Neural cell (in vitro differentiated cells): ENCODE measurements around the gene ARSA.

Experiments
- CTCF ChIP-seq: fragments of 450-650 bp; IDR thresholded peaks from 2 replicates; pipeline ENCODE4 v1.5.1; 2014; ENCODE audit warnings: antibody characterized with exemption, mild to moderate bottlenecking, moderate library complexity; ENCODE audit not compliant: poor library complexity, severe bottlenecking
- EP300 ChIP-seq: fragments of 450-650 bp; conservative IDR thresholded peaks from 2 replicates; pipeline ENCODE4 v1.6.1; 2014; ENCODE audit warnings: antibody characterized with exemption, mild to moderate bottlenecking, moderate library complexity; ENCODE audit not compliant: poor library complexity, severe bottlenecking
- POLR2AphosphoS5 ChIP-seq: IDR thresholded peaks from 2 replicates; pipeline ENCODE4 v1.6.1; 2012
- RAD21 ChIP-seq: fragments of 450-650 bp; conservative IDR thresholded peaks from 2 replicates; pipeline ENCODE4 v1.6.1; 2014; ENCODE audit warnings: antibody characterized with exemption, mild to moderate bottlenecking, moderate library complexity
- REST ChIP-seq: IDR thresholded peaks from 2 replicates; pipeline ENCODE4 v1.6.1; 2012; ENCODE audit warnings: borderline replicate concordance
- TAF1 ChIP-seq: IDR thresholded peaks from 2 replicates; pipeline ENCODE4 v1.6.1; 2012; ENCODE audit warnings: low read depth

GRCh38 chr22:50584106-50585096 is 43.6 kb downstream of the ARSA start:
- TF ChIP-seq CTCF (no peak), TAF1 (no peak), EP300 (no peak), REST (no peak), POLR2AphosphoS5 (no peak), RAD21 (no peak)
